T1000 (cell line): ENCODE data around the gene ANGPTL5.
"Not testable (repeated sequence)": the region's sequence is repeated elsewhere in the genome, so short reads cannot be mapped to it uniquely, and the experiment has no call there.

Source experiments
- DNase-seq: peaks from one replicate; lab custom pipeline; 2025; ENCODE audit warnings: mixed read lengths; lab: John Stamatoyannopoulos, UW

The ANGPTL5 gene

GRCh38 chr11:101885631-101886030 is 30.7 kb downstream of the ANGPTL5 start:
- no peak for DNase-seq

- DNase-seq: no peak
Measured at GRCh38 chr11:101881586-101881985, 34.7 kb downstream of the ANGPTL5 start.

GRCh38 chr11:101880222-101880621 is 36.1 kb downstream of the ANGPTL5 start:
- no peak for DNase-seq

- DNase-seq: no peak
Measured at GRCh38 chr11:101872171-101872882, 44.0 kb downstream of the ANGPTL5 start.

GRCh38 chr11:101870510-101870909 is 45.8 kb downstream of the ANGPTL5 start:
- DNase-seq: no peak

- no peak for DNase-seq
Measured at GRCh38 chr11:101867951-101868350, 48.4 kb downstream of the ANGPTL5 start.

- no peak for DNase-seq
Measured at GRCh38 chr11:101866619-101867491, 49.5 kb downstream of the ANGPTL5 start.

GRCh38 chr11:101864098-101864497 is 52.2 kb downstream of the ANGPTL5 start:
- DNase-seq: no peak

- no peak for DNase-seq
Measured at GRCh38 chr11:101863361-101863760, 53.0 kb downstream of the ANGPTL5 start.

- DNase-seq: no peak
Measured at GRCh38 chr11:101862391-101863233, 53.7 kb downstream of the ANGPTL5 start.

- no peak for DNase-seq
Measured at GRCh38 chr11:101860696-101861427, 55.5 kb downstream of the ANGPTL5 start.

- DNase-seq: not testable (repeated sequence)
Measured at GRCh38 chr11:101852260-101852659, 64.1 kb downstream of the ANGPTL5 start.

GRCh38 chr11:101848262-101848661 is 68.1 kb downstream of the ANGPTL5 start:
- no peak for DNase-seq

GRCh38 chr11:101844608-101845007 is 71.7 kb downstream of the ANGPTL5 start:
- DNase-seq: no peak

- no peak for DNase-seq
Measured at GRCh38 chr11:101840704-101841103, 75.6 kb downstream of the ANGPTL5 start.
